ENCODE results near the gene KCNJ5.

Gene KCNJ5

DNA sequence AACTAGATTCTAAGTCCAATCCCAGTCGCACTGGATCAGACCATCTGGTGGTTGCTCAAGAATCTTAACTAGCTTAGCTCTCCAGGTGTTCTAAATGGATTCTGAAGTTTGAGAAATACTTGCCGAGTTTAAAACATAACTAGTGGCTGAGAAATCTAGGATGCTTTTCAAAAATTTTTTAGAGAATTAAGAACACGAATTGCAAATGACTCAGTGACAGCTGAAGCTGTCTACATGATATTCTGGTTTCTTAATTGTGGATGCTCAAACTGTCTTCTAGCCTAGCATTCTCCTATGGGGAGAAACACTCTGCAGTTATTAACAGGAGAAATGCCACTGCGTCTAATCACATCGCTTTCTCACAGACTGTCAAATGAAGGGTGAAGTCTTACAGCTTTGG lies 71.7 kb downstream of the KCNJ5 start:
- DNase-seq (ENCODE audit: low read depth, low spot score), result no peak
- POLR2A ChIA-PET, result no interaction called here

DNA sequence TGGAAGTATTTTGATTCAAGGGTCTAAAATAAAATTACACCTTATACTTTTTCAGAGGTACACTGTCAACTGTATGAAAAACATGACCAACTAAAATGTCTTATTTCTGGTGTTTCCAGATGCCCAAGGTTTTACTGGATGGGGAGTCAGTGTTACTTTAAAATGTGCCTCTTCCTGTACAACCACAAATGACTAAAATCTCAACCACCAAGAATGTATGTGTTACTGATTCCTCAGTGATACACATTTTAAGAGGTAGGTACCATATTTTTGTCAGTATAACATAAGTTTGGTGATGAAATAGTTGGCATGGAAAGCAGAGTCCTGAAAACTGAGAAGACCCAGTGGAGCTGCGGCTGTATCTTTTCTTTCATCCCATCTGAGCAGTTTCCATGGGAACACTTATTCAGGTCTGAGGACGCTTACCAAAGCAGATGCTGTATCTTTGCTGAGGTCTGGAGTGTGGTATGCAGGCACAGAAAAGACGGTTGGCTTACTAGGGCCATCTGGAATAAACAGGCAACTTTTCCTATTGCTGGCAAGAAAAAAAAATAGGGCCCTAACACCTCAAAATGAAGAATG lies 72.7 kb downstream of the KCNJ5 start:
- DNase-seq (ENCODE audit: low read depth, low spot score), result no peak
- CTCF ChIA-PET, result interaction anchor here (0.6 to 11.1 kb wide), 4 partner anchors 11 to 80 kb away, joined by 3 to 488 read pairs (median 6); partner anchors contain the start of gene KCNJ5
- TF ChIP-seq, protein P1, sequence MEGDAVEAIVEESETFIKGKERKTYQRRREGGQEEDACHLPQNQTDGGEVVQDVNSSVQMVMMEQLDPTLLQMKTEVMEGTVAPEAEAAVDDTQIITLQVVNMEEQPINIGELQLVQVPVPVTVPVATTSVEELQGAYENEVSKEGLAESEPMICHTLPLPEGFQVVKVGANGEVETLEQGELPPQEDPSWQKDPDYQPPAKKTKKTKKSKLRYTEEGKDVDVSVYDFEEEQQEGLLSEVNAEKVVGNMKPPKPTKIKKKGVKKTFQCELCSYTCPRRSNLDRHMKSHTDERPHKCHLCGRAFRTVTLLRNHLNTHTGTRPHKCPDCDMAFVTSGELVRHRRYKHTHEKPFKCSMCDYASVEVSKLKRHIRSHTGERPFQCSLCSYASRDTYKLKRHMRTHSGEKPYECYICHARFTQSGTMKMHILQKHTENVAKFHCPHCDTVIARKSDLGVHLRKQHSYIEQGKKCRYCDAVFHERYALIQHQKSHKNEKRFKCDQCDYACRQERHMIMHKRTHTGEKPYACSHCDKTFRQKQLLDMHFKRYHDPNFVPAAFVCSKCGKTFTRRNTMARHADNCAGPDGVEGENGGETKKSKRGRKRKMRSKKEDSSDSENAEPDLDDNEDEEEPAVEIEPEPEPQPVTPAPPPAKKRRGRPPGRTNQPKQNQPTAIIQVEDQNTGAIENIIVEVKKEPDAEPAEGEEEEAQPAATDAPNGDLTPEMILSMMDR (IDR thresholded peaks at IDR 0.05; ENCODE audit: insufficient read depth, low read length, missing control alignments), result no peak
- H3K4me3 ChIP-seq (ENCODE audit: low read depth, low read length), result no peak overlapping the region
- POLR2A ChIA-PET, result no interaction called here

More for the DNA sequence above, 71.7 kb downstream of the KCNJ5 start:
- TF ChIP-seq, protein P1 (IDR thresholded peaks at IDR 0.05; ENCODE audit: insufficient read depth, low read length, missing control alignments), result no peak
- H3K4me3 ChIP-seq (ENCODE audit: low read depth, low read length), result no peak overlapping the region
- CTCF ChIA-PET, result interaction anchor here (1.1 to 11.1 kb wide), 2 partner anchors 74 to 791 kb away, joined by 3 to 488 read pairs; partner anchors contain the start of gene KCNJ5

DNA sequence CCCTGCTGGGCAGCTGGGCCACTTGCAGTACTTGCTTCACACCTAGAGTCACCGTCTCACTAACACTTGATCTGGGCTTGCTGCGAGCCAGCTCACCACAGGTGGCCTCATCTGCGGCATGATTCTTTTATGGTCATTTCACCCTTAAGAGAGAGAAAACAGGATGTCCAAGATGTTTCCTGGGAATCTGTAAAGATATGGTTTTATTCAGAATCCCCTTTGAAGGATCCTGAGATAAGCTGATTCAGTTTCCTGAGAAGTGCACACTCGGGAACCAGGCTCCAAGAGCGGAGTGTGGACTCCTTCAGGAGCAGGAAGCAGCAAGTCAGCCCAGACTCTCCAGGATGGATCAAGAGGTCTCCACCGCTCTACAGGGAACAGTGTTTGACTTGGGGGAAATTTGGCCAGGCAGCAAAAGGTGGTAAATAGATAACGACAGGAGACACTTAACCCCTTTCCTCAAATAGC lies 73.3 kb downstream of the KCNJ5 start:
- no peak overlapping the region for H3K4me3 ChIP-seq (ENCODE audit: low read depth, low read length)
- ChIA-PET CTCF (interaction anchor here (0.6 to 1.6 kb wide), 3 partner anchors 10 to 80 kb away, joined by 3 to 7 read pairs (median 4); no protein-coding TSS in a partner anchor), POLR2A (no interaction called here)
- TF ChIP-seq, protein P1 (IDR thresholded peaks at IDR 0.05; ENCODE audit: insufficient read depth, low read length, missing control alignments), result no peak
- no peak for DNase-seq (ENCODE audit: low read depth, low spot score)

DNA sequence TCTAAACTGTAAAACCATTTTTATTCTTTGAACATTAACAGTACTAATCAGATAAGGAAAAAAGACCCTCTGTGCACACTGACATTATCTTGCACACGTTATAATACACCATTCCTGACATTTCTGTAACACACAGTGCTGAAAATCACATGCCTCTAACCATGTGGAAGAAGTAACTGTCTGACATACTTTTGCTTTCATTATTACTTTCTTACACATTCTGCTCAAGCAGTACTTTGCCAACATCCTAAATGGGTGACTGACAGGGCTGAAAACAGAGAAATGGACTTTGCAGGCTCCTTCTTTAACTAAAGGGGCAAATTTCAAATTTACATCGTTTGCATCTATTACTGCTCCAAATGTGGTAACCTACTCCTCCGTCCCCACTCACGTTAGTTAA lies 74.3 kb downstream of the KCNJ5 start:
- DNase-seq (ENCODE audit: low read depth, low spot score), result no peak
- TF ChIP-seq, protein P1 (IDR thresholded peaks at IDR 0.05; ENCODE audit: insufficient read depth, low read length, missing control alignments), result no peak
- POLR2A ChIA-PET, result no interaction called here
- CTCF ChIA-PET, result interaction anchor here (1.5 to 1.6 kb wide), 2 partner anchors 9 kb away, joined by 4 to 6 read pairs; no protein-coding TSS in a partner anchor
- H3K4me3 ChIP-seq (ENCODE audit: low read depth, low read length), result no peak overlapping the region

DNA sequence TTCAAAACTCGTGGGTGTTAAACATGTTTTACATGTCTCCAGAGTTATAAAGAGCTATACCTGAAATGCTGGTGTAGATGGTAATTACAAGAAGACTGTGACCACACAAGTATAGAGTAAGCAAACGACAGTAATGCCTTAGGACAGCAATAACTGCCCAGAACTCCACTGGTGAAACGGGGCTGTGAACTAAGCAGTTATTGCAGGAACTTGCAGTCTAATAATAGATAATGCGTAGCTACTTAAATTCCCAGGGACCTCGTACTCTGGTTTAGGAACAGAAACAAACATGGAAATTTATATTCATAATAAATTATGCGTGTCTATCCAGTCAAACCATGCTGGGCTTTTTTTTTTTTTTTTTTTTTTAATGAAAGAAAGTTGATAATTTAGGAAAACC lies 76.4 kb downstream of the KCNJ5 start:
- POLR2A ChIA-PET, result interaction anchor here (0.6 kb wide), 1 partner anchor 830 kb away, joined by 3 read pairs; no protein-coding TSS in a partner anchor
- CTCF ChIA-PET, result interaction anchor here (1.6 to 2.0 kb wide), 2 partner anchors 11 to 83 kb away, joined by 6 to 7 read pairs; no protein-coding TSS in a partner anchor
- TF ChIP-seq, protein P1 (IDR thresholded peaks at IDR 0.05; ENCODE audit: insufficient read depth, low read length, missing control alignments), result no peak
- no peak for DNase-seq (ENCODE audit: low read depth, low spot score)
- no peak overlapping the region for H3K4me3 ChIP-seq (ENCODE audit: low read depth, low read length)

DNA sequence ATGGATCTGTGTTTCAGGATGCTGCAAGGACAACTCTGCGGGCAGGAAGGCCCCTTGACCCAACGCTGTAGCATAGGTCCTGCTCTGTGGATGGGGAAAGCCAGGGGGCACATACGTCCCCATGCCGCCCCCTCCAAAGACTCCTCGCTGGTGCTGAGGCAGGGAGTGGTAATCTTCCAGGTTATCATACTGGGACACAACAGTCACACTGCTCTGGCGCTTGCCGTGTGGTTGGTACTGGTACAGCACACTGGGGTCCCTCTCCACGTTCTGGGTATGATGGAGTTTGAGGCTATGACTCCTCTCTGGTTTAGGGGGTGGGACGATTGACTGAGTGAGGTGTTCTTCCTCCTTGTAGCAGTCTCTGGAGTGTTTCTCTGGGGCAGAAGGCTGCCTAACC lies 77.8 kb downstream of the KCNJ5 start:
- DNase-seq (ENCODE audit: low read depth, low spot score), result no peak
- no peak overlapping the region for H3K4me3 ChIP-seq (ENCODE audit: low read depth, low read length)
- ChIA-PET POLR2A (no interaction called here), CTCF (interaction anchor here (2.0 kb wide), 1 partner anchor 12 kb away, joined by 6 read pairs; no protein-coding TSS in a partner anchor)
- TF ChIP-seq, protein P1 (IDR thresholded peaks at IDR 0.05; ENCODE audit: insufficient read depth, low read length, missing control alignments), result no peak
